ENCODE data around the gene PHPT1.

DNA sequence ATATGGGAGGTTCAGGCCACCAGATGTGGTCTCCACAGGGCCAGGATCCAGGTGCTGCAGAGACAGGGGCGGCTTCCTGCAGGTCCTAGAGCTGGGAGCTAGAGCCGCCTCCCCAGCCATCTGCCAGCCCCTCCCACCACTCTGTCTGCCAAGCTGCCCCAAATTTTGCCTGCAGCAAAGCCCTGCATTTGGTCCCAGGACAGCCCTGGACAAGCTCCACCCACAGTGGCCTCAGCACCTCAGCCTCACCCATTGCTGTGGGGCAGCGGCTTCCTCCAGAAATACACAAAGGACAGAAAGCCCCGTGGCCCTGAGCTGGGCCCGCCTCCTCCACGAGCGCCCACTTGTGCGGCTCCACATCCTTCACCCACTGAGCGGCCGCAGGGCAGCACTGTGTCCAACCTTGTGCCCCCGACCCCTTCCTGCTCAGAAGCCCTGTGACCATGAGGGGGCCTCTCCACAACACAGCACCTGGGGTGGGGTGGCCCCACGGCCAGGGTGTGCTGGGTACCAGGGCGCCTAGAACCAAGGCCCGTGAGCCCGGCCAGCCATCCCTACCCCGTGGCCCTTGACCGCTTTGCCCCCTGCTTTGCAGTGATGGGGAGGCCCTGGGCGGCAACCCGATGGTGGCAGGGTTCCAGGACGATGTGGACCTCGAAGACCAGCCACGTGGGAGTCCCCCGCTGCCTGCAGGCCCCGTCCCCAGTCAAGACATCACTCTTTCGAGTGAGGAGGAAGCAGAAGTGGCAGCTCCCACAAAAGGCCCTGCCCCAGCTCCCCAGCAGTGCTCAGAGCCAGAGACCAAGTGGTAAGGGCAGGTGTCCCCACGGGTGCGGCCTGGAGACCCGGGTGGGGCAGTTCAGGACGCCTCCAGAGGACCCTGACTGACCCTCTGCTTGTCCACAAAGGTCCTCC is 10.6 kb upstream of the PHPT1 start:
- TF ChIP-seq, protein P1, sequence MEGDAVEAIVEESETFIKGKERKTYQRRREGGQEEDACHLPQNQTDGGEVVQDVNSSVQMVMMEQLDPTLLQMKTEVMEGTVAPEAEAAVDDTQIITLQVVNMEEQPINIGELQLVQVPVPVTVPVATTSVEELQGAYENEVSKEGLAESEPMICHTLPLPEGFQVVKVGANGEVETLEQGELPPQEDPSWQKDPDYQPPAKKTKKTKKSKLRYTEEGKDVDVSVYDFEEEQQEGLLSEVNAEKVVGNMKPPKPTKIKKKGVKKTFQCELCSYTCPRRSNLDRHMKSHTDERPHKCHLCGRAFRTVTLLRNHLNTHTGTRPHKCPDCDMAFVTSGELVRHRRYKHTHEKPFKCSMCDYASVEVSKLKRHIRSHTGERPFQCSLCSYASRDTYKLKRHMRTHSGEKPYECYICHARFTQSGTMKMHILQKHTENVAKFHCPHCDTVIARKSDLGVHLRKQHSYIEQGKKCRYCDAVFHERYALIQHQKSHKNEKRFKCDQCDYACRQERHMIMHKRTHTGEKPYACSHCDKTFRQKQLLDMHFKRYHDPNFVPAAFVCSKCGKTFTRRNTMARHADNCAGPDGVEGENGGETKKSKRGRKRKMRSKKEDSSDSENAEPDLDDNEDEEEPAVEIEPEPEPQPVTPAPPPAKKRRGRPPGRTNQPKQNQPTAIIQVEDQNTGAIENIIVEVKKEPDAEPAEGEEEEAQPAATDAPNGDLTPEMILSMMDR (IDR thresholded peaks at IDR 0.05), result no peak
- TF ChIP-seq POLR2A (IDR thresholded peaks at IDR 0.05), result no peak
